ENCODE measurements around the gene ALB.
"Not testable (repeated sequence)": the region's sequence is repeated elsewhere in the genome, so short reads cannot be mapped to it uniquely, and the experiment has no call there.

ALB gene

DNA sequence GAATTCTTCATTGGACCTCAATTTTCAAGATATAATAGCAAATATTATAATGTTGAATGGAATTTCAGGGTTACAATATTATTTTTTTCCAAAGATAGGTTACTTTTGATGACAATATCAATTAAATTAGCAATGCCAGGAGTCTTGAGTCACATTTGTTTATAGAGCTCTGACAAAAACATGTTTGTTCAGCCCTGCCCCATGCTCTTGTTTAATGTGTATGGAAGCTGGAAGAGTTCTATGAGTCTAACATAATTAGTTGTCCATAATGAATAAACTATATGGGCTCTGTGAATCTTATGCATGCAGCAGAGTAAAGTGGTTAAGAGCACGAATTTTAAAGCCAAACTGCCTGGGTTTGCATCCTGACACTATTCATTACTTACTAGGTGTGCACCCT lies 22.9 kb upstream of the ALB start:
- no peak overlapping the region for H3K27ac ChIP-seq
- no peak for TF ChIP-seq ZFX (IDR thresholded peaks at IDR 0.05)
- TF ChIP-seq, protein P1, sequence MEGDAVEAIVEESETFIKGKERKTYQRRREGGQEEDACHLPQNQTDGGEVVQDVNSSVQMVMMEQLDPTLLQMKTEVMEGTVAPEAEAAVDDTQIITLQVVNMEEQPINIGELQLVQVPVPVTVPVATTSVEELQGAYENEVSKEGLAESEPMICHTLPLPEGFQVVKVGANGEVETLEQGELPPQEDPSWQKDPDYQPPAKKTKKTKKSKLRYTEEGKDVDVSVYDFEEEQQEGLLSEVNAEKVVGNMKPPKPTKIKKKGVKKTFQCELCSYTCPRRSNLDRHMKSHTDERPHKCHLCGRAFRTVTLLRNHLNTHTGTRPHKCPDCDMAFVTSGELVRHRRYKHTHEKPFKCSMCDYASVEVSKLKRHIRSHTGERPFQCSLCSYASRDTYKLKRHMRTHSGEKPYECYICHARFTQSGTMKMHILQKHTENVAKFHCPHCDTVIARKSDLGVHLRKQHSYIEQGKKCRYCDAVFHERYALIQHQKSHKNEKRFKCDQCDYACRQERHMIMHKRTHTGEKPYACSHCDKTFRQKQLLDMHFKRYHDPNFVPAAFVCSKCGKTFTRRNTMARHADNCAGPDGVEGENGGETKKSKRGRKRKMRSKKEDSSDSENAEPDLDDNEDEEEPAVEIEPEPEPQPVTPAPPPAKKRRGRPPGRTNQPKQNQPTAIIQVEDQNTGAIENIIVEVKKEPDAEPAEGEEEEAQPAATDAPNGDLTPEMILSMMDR (conservative IDR thresholded peaks at IDR 0.05), result no peak

DNA sequence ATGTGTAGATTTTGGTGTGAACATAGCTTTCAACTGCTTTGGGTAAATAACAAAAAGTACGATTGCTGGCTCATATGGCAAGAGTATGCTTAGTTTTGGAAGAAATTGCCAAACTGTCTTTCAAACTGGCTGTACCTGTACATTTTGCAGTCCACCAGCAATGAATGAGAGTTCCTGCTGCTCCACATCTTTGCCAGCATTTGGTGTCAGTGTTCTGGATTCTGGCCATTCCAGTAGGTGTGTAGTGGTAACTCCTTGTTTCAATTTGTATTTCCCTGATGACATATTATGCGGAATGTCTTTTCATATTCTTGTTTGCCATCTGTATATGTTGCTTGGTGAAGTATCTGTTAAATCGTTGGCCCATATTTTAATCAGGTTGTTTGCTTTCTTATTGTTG lies 20.6 kb upstream of the ALB start:
- H3K27ac ChIP-seq, result no peak overlapping the region
- TF ChIP-seq, protein P1 (conservative IDR thresholded peaks at IDR 0.05), result no peak
- no peak for TF ChIP-seq ZFX (IDR thresholded peaks at IDR 0.05)

DNA sequence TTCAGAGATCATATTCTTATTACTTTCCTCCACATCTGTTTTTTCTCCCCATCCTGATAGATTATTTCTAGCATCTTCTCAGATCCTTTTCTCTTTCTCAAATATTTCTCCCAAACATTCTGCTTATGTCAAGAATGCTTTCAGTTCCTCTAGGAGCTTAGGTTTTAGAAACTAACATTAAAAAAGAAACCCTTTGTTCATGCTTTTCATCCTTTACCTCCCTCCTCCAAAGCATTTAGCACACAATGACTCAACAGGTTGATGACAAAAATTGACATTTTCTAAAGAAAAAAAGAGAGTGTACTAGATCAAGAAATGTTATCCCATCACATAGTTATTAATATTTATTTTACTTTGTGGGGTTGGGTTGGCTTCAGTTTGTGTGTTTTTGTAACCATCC lies 16.5 kb upstream of the ALB start:
- TF ChIP-seq, protein P1 (conservative IDR thresholded peaks at IDR 0.05), result no peak
- no peak for TF ChIP-seq ZFX (IDR thresholded peaks at IDR 0.05)
- no peak overlapping the region for H3K27ac ChIP-seq

DNA sequence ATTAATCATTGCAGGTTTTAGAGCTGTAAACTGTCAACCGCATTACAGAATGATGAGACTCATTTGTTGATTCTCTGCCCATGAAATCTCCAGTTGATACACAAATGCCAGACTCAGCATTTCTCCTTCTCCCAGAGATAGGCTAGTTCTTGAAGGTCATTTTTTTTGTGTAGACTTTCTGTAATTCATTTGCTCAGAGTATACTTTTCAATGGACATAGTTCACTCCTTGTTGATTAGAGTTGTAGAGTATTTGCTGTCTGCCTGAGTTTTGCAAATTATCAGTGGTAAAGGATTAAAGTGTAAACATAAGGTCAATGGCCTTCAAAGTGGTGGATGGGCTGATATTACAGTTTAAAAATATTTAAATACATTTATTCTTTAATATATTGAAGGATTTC lies 15.2 kb upstream of the ALB start:
- TF ChIP-seq, protein P1 (conservative IDR thresholded peaks at IDR 0.05), result no peak
- TF ChIP-seq ZFX (IDR thresholded peaks at IDR 0.05), result no peak
- no peak overlapping the region for H3K27ac ChIP-seq

DNA sequence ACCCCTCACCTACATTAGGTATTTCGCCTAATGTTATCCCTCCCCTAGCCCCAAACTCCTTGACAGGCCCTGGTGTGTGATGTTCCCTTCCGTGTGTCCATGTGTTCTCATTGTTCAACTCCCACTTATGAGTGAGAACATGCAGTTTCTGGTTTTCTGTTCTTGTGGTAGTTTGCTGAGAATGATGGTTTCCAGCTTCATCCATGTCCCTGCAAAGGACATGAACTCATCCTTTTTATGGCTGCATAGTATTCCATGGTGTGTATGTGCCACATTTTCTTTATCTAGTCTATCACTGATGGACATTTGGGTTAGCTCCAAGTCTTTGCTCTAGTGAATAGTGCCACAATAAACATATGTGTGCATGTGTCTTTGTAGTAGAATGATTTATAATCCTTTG lies 14.4 kb upstream of the ALB start:
- H3K27ac ChIP-seq, result not testable (repeated sequence)

DNA sequence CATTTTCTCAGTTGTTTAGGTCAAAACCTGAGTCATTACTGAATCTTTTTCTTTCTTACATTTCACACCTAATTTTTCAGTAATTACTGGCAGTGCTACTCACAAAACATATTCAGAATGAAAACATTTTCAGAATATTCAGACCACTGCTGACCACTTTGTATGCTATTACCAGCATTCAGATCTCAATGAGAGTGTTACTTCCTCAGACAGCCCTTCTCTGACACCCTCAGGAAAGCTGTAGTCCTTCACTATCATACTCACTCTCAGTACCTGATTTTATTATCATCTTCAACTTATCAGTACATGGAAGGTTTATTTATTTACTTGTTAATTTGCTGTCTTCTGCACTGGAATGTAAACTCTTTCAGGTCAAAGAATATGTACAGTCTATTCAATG lies 12.3 kb upstream of the ALB start:
- TF ChIP-seq, protein P1 (conservative IDR thresholded peaks at IDR 0.05), result no peak
- TF ChIP-seq ZFX (IDR thresholded peaks at IDR 0.05), result no peak

DNA sequence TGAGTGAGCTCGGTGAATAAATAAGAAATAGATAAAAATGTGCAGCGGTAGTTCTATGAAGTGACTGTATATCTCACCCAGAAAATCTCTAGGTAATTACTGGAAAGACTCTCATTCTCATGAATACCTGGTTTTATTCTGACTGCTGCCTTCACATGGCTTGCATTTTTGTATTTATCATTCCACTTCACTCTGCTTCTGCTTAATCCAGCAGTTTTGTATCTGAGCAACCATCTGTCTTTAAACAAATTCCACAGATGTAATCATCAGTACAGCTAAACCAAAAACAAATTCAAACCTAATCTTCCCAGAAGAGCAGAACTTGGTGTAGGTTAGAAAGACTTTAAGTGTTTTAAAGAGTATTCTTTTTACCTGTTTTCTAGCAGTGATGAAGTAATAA lies 11.2 kb upstream of the ALB start:
- TF ChIP-seq, protein P1 (conservative IDR thresholded peaks at IDR 0.05), result no peak
- TF ChIP-seq ZFX (IDR thresholded peaks at IDR 0.05), result no peak
- no peak overlapping the region for H3K27ac ChIP-seq

More for the DNA sequence above, 12.3 kb upstream of the ALB start:
- H3K27ac ChIP-seq, result no peak overlapping the region

DNA sequence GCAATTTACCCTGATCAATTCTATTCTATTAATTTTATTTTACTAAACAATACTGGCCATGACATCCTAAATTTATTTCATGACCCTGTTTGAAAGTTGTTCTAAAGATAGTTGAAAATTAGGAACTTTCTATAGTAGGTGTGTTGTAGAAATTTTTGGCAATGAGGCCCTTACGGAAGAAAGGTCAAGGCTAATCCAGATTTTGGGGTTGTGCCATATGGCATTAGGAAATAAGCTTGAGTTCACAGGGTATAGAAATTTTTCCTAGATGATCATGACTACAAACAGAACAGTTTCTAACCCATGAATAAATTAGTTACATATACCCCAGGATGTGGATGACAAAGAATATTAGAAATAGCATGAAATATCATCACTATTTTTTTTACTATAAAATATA lies 7.8 kb upstream of the ALB start:
- TF ChIP-seq, protein P1 (conservative IDR thresholded peaks at IDR 0.05), result no peak
- no peak for TF ChIP-seq ZFX (IDR thresholded peaks at IDR 0.05)

More for the DNA sequence above, 7.8 kb upstream of the ALB start:
- no peak overlapping the region for H3K27ac ChIP-seq
